NCI-H146 treated with DMSO at 0.1 percent for 48 hours (cell line): Measurements from ENCODE around the gene DOCK4.
A peak's percentile ranks its signal among the peaks of the same experiment; 100 is the strongest.

Experiments used
- DNase-seq: peaks from one replicate; lab custom pipeline; 2025; ENCODE audit not compliant: unreplicated experiment; lab: John Stamatoyannopoulos, UW

The DOCK4 gene

GRCh38 chr7:112061051-112061450, 145.1 kb downstream of the DOCK4 start:
- no peak for DNase-seq

GRCh38 chr7:112060625-112061024, 145.6 kb downstream of the DOCK4 start:
- DNase-seq, result no peak

DNA sequence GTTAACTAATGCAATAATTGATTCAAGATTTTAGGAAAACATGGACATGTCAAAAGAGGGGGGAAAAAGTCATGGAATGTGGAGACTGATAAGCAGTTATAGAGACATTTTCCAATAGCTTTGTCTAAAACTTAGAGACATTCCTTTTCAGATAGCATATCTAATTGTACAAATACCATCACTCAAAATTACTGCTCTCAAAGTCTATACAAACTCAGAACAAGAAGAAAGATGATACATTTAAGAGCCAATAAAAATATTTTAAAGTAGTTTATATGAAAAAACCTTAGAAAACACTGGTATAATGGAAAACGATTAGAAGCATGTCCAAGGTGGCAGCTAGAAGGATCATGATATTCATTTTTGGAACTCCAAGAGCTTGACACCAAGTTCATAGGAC, 146.5 kb downstream of the DOCK4 start:
- no peak for DNase-seq

GRCh38 chr7:112058686-112059085, 147.5 kb downstream of the DOCK4 start:
- DNase-seq, result no peak

DNA sequence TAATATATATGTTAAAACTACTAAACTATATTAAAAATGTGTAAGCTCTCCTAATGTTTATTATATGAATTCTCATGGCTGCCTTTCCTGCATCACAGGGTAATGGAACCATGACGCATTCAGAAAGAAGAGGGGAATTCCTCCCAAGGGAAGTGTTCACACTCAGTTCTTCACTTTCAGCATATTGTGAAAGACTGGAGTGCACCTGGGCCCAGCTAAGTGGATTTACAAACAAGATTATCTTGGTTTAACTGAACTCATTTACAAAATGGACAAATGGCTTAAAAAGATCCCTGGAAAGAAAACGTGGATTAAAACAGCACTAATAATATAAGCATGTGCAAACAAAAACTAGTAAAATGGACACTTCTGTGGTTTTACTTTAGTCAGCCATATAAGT, 149.8 kb downstream of the DOCK4 start:
- peak; percentile 28 for DNase-seq

GRCh38 chr7:112053737-112054069, 152.5 kb downstream of the DOCK4 start:
- no peak for DNase-seq

DNA sequence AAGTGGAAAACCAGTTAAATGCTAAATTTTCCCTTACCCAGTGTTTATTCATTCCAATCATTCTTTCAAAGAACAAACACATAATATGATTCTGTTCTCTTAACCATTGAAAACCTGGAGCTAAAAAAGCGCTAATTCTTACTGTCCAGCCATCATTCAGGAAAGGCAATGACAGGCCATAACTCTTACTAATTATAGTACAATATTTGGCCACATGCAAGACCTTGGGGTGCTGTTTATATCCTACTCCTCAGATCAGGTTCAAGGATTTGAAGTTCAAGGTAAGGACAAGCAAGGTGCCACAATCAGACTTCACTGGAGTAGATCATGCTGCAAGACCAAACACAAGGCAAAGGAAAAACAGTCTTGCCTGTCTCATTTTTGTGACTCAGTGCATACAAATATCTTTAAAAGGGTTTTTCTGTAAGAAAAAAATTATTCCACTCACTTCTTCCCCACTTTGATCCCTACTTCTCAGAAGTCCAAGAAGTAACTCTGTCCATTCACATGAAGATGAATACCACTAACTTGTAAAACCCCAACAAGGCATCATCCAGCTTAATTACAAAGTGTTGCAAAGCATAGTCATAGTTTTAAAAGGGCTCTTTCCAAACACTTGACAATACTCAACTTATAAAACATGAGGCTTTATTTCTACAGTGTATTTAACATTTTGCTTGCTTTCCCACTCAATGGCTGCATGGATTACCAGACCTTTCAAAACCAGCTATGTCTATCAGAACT, 153.0 kb downstream of the DOCK4 start:
- DNase-seq, result no peak

- DNase-seq, result no peak
Observed at GRCh38 chr7:112052498-112052897, 153.7 kb downstream of the DOCK4 start.

DNA sequence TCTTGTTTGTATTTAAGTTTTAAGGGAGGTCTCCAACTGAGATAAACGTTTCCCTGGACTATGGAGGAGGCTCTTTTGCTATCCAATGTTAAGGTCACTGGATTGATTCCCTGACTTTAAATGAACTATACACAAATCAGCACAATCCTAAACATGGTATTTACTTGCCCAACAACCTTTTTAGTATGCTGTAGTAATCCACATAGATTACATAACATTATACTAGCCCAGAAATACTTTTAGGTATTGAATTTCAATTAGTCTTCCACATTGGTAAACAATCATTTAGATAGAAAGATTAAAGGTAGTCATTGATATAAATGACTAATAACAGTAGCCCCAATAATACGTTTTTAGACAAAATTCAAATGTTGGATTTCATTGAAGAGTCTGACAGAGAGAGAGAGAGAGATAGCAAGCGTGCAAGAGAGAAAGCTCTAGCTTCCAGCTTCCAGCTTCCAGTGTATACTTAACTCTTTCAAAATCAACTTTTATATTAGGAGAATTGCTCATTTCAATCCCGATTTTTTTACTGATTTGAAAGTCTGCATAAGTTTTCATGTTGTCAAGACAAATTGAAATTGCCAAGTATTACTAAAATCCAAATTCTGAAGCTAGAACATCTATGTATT, 155.8 kb downstream of the DOCK4 start:
- no peak for DNase-seq

GRCh38 chr7:112049555-112050249, 156.5 kb downstream of the DOCK4 start:
- DNase-seq, result no peak

DNA sequence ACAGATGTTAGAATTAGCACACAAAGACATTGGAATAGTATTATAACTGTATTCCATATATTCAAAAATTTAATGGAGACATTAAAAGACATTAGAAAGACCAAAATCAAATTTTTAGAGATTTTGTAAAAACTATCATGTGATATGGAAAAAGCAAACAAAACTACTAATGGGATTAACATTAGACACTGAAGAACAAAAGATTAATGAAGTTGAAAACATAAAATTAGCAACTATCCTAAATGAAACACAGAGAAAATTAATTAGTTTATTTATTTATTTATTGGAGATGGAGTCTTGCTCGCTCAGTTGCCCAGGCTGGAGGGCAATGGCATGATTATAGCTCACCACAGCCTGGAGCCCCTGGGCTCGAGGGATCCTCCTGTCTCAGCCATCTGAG, 158.8 kb downstream of the DOCK4 start:
- DNase-seq, result no peak

- no peak for DNase-seq
Observed at GRCh38 chr7:112045222-112045621, 161.0 kb downstream of the DOCK4 start.

- DNase-seq, result no peak
Observed at GRCh38 chr7:112042631-112043030, 163.6 kb downstream of the DOCK4 start.

- no peak for DNase-seq
Observed at GRCh38 chr7:112038353-112038752, 167.8 kb downstream of the DOCK4 start.

GRCh38 chr7:112036071-112036470, 170.1 kb downstream of the DOCK4 start:
- DNase-seq, result no peak

DNA sequence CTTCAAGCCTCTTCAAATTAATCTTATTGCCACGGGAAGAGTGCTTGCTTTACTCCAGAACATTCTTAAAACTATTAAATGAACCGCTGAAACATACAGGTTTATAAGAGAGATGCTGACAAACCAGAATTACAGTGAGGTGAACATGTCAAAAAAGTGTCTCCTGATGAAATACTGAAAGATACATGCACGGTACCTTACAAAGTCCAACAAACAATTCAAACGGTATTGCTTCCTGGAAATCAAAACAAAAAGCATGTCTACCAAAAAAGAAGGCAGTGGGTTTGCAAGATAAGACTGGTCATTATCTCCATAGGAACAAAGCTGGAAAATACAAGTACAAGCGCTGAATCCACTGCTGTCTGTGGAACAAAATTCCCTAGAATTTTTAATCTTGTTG, 174.5 kb downstream of the DOCK4 start:
- DNase-seq, result no peak

GRCh38 chr7:112025556-112025955, 180.6 kb downstream of the DOCK4 start:
- DNase-seq, result no peak

DNA sequence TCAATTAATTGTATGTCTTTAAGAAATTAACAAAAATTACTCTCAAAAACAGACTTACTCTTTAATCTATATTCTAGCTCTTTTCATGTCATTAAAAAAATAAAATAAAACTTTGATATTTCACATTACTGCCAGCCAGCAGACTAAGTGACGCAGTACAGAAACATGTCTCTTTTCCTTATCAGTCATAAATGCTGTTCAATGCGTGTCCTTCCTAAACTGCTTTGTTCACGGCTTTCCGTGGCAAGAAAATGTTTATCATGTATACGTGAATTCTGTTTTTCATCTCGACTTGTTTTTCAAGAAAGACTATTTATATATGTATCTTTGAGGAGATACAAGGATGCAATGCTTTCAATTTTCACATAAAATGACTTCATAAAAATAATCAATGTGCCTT, 182.4 kb downstream of the DOCK4 start:
- no peak for DNase-seq

- no peak for DNase-seq
Observed at GRCh38 chr7:112023282-112023681, 182.9 kb downstream of the DOCK4 start.

DNA sequence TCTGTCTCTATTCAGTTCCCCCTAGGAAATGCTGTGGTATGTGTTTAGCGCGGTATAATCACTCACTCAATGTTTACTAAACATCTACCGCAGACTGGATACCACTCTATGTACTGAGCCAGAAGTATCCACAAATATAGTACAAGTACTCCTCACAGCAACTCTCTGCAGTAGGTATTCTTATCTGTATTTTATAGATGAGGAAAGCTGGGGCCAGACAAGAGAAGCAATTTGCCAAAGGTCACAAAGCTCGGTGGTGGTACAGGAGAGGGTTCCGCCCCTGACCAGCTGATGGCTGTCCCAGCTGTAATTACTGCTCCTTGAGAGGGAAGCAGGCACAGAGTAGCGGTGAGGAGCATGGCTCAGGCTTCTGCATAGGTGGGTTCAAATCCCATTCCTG, 184.1 kb downstream of the DOCK4 start:
- DNase-seq, result no peak

GRCh38 chr7:112021379-112022044, 184.7 kb downstream of the DOCK4 start:
- DNase-seq, result no peak

GRCh38 chr7:112020800-112021199, 185.4 kb downstream of the DOCK4 start:
- no peak for DNase-seq
